ENCODE results near the gene SPATA9. TPM values are rescaled to one million over a fixed set of nuclear protein-coding genes. Genes with fewer than 3 reads are reported as not detected.

The SPATA9 gene
- total and polyA plus RNA-seq, 2 of the 13 experiments (the other 11 are each of a cell fraction or from before 2014, with no cell fraction given), result not detected

DNA sequence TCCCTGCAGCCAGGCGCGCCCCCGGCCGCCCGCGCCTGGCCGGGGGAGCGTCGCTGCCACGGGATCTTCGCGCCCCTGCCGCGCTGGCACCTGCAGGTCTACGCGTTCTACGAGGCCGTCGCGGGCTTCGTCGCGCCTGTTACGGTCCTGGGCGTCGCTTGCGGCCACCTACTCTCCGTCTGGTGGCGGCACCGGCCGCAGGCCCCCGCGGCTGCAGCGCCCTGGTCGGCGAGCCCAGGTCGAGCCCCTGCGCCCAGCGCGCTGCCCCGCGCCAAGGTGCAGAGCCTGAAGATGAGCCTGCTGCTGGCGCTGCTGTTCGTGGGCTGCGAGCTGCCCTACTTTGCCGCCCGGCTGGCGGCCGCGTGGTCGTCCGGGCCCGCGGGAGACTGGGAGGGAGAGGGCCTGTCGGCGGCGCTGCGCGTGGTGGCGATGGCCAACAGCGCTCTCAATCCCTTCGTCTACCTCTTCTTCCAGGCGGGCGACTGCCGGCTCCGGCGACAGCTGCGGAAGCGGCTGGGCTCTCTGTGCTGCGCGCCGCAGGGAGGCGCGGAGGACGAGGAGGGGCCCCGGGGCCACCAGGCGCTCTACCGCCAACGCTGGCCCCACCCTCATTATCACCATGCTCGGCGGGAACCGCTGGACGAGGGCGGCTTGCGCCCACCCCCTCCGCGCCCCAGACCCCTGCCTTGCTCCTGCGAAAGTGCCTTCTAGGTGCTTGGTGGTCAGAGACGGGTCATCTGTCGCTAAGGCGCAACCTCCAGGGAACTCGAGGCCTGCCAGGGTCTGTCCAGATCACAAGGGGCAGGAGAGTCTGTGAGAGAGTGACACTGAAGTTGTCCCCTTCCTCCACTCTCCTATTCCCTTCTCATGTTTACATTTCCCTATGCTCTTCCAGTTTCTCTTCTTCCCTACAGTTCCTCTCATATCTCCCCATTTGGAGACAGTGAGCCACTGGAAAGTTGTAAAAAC lies 61.6 kb downstream of the SPATA9 start (continued):
- TF ChIP-seq, protein P1, sequence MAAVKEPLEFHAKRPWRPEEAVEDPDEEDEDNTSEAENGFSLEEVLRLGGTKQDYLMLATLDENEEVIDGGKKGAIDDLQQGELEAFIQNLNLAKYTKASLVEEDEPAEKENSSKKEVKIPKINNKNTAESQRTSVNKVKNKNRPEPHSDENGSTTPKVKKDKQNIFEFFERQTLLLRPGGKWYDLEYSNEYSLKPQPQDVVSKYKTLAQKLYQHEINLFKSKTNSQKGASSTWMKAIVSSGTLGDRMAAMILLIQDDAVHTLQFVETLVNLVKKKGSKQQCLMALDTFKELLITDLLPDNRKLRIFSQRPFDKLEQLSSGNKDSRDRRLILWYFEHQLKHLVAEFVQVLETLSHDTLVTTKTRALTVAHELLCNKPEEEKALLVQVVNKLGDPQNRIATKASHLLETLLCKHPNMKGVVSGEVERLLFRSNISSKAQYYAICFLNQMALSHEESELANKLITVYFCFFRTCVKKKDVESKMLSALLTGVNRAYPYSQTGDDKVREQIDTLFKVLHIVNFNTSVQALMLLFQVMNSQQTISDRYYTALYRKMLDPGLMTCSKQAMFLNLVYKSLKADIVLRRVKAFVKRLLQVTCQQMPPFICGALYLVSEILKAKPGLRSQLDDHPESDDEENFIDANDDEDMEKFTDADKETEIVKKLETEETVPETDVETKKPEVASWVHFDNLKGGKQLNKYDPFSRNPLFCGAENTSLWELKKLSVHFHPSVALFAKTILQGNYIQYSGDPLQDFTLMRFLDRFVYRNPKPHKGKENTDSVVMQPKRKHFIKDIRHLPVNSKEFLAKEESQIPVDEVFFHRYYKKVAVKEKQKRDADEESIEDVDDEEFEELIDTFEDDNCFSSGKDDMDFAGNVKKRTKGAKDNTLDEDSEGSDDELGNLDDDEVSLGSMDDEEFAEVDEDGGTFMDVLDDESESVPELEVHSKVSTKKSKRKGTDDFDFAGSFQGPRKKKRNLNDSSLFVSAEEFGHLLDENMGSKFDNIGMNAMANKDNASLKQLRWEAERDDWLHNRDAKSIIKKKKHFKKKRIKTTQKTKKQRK (IDR thresholded peaks at IDR 0.05; ENCODE audit: low read length), result no peak
- TF ChIP-seq KLF16 (CRISPR knock-in tag; IDR thresholded peaks at IDR 0.05) (no peak), ZNF878 (CRISPR knock-in tag; IDR thresholded peaks at IDR 0.05) (no peak), ZNF543 (CRISPR knock-in tag; IDR thresholded peaks at IDR 0.05) (no peak; the same call in 1 of the 2 replicates), PHF5A (CRISPR knock-in tag; IDR thresholded peaks at IDR 0.05; ENCODE audit: low read depth, unreplicated experiment) (no peak), POLR2AphosphoS5 (IDR thresholded peaks at IDR 0.05; ENCODE audit: low read depth, low read length) (no peak), HDAC6 (IDR thresholded peaks at IDR 0.05; ENCODE audit: low read depth, low read length) (no peak), ZNF34 (CRISPR knock-in tag; IDR thresholded peaks at IDR 0.05; ENCODE audit: borderline replicate concordance) (no peak), NR2F6 (IDR thresholded peaks at IDR 0.05) (no peak), NR2F6 (CRISPR knock-in tag; IDR thresholded peaks at IDR 0.05) (no peak), FOXJ3 (CRISPR knock-in tag; IDR thresholded peaks at IDR 0.05; ENCODE audit: borderline replicate concordance) (no peak), ZNF713 (CRISPR knock-in tag; IDR thresholded peaks at IDR 0.05) (no peak), GATAD2A (CRISPR knock-in tag; IDR thresholded peaks at IDR 0.05) (no peak), ZMAT3 (CRISPR knock-in tag; conservative IDR thresholded peaks at IDR 0.05) (peak; percentile 49; the same call in 1 of the 2 replicates), ZNF263 (CRISPR knock-in tag; IDR thresholded peaks at IDR 0.05) (0 out of 2 replicates have a peak, but pooled peaks have one; percentile 17), ZNF317 (CRISPR knock-in tag; IDR thresholded peaks at IDR 0.05) (no peak), ZFP1 (CRISPR knock-in tag; IDR thresholded peaks at IDR 0.05) (no peak), MTA1 (CRISPR knock-in tag; IDR thresholded peaks at IDR 0.05; ENCODE audit: borderline replicate concordance) (peak; percentile 45; the same call in 1 of the 2 replicates), MAFF (IDR thresholded peaks at IDR 0.05; ENCODE audit: low read depth, low read length) (no peak), TAF1 (CRISPR knock-in tag; IDR thresholded peaks at IDR 0.05) (no peak; the same call in 1 of the 2 replicates), ZNF432 (CRISPR knock-in tag; IDR thresholded peaks at IDR 0.05; ENCODE audit: borderline replicate concordance) (0 out of 2 replicates have a peak, but pooled peaks have one; percentile 58), CBX5 (CRISPR knock-in tag; IDR thresholded peaks at IDR 0.05; ENCODE audit: borderline replicate concordance) (no peak)
- TF ChIP-seq, protein P2, sequence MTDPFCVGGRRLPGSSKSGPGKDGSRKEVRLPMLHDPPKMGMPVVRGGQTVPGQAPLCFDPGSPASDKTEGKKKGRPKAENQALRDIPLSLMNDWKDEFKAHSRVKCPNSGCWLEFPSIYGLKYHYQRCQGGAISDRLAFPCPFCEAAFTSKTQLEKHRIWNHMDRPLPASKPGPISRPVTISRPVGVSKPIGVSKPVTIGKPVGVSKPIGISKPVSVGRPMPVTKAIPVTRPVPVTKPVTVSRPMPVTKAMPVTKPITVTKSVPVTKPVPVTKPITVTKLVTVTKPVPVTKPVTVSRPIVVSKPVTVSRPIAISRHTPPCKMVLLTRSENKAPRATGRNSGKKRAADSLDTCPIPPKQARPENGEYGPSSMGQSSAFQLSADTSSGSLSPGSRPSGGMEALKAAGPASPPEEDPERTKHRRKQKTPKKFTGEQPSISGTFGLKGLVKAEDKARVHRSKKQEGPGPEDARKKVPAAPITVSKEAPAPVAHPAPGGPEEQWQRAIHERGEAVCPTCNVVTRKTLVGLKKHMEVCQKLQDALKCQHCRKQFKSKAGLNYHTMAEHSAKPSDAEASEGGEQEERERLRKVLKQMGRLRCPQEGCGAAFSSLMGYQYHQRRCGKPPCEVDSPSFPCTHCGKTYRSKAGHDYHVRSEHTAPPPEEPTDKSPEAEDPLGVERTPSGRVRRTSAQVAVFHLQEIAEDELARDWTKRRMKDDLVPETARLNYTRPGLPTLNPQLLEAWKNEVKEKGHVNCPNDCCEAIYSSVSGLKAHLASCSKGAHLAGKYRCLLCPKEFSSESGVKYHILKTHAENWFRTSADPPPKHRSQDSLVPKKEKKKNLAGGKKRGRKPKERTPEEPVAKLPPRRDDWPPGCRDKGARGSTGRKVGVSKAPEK (CRISPR knock-in tag; IDR thresholded peaks at IDR 0.05; ENCODE audit: borderline replicate concordance), result no peak
- TF ChIP-seq, protein P3, sequence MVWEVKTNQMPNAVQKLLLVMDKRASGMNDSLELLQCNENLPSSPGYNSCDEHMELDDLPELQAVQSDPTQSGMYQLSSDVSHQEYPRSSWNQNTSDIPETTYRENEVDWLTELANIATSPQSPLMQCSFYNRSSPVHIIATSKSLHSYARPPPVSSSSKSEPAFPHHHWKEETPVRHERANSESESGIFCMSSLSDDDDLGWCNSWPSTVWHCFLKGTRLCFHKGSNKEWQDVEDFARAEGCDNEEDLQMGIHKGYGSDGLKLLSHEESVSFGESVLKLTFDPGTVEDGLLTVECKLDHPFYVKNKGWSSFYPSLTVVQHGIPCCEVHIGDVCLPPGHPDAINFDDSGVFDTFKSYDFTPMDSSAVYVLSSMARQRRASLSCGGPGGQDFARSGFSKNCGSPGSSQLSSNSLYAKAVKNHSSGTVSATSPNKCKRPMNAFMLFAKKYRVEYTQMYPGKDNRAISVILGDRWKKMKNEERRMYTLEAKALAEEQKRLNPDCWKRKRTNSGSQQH (CRISPR knock-in tag; IDR thresholded peaks at IDR 0.05; ENCODE audit: low read depth), result 0 out of 2 replicates have a peak, but pooled peaks have one; percentile 43
